Thoracic aorta (tissue), 2 donors: Measurements from ENCODE around the gene CNTNAP2. TPM values are rescaled to one million over a fixed set of nuclear protein-coding genes. Genes with fewer than 3 reads are reported as not detected.

Source experiments
- ATAC-seq: fragments of 150-250 bp; one replicate; pipeline ENCODE4 v1.8.0; 2017; ENCODE audit warnings: low read depth; ENCODE audit not compliant: insufficient number of reproducible peaks, low FRiP score
- DNase-seq: peaks from one replicate; pipeline ENCODE4 v3.0.0-alpha.2; 2020; ENCODE audit warnings: low spot score
- H3K27ac ChIP-seq, 2 donors: fragments of 200-600 bp; sonication (generic); 1 replicate in 1 of 2; 2 replicates in 1 of 2; pipeline ENCODE4 v1.5.1; 2016; ENCODE audit warnings: mild to moderate bottlenecking in 2 of 2, moderate library complexity in 2 of 2
- H3K27me3 ChIP-seq: fragments of 200-600 bp; sonication (generic); replicated peaks from 2 replicates; pipeline ENCODE4 v1.6.0; 2016; ENCODE audit warnings: mild to moderate bottlenecking; ENCODE audit not compliant: insufficient read depth
- H3K36me3 ChIP-seq: fragments of 200-600 bp; sonication (generic); one replicate; pipeline ENCODE4 v1.5.1; 2016
- H3K4me1 ChIP-seq, 2 donors: fragments of 200-600 bp; sonication (generic); 1 replicate in 1 of 2; 2 replicates in 1 of 2; pipeline versions ENCODE4 v1.5.1 to v1.6.0; 2016; ENCODE audit warnings: low read depth in 2 of 2, mild to moderate bottlenecking in 1 of 2; ENCODE audit not compliant: control insufficient read depth in 1 of 2
- H3K4me3 ChIP-seq: fragments of 200-600 bp; sonication (generic); 2 replicates; pipeline ENCODE4 v1.5.1; 2016; ENCODE audit warnings: mild to moderate bottlenecking
- H3K9me3 ChIP-seq: fragments of 200-600 bp; sonication (generic); 2 replicates; pipeline ENCODE4 v1.5.1; 2016
- total RNA-seq, 2 donors: library from RNA; depleted of rRNA; stranded (reverse); fragments of >200 nt; gene quantifications; one replicate each; pipeline versions ENCODE4 v1.1.0 to v1.2.3, GENCODE V29; 2016
- TF ChIP-seq, protein P1 (sequence below): fragments of 200-600 bp; sonication (generic); IDR thresholded peaks from one replicate; pipeline ENCODE4 v1.5.1; 2019; ENCODE audit warnings: antibody characterized with exemption

CNTNAP2 gene
- total RNA-seq, 2 donors from 2014 or later, result not detected

GRCh38 chr7:146262527-146262926, 145.9 kb downstream of the CNTNAP2 start:
- Histone ChIP-seq H3K9me3 (no peaks in the 10 kb centered on the region), H3K27ac (no peak overlapping the region), H3K4me3 (no peak overlapping the region), H3K27me3 (no peaks in the 10 kb centered on the region), H3K4me1 (no peaks in the 10 kb centered on the region), H3K36me3 (no peaks in the 10 kb centered on the region)
- DNase-seq (no peak), ATAC-seq (no peak)
- TF ChIP-seq, protein P1, sequence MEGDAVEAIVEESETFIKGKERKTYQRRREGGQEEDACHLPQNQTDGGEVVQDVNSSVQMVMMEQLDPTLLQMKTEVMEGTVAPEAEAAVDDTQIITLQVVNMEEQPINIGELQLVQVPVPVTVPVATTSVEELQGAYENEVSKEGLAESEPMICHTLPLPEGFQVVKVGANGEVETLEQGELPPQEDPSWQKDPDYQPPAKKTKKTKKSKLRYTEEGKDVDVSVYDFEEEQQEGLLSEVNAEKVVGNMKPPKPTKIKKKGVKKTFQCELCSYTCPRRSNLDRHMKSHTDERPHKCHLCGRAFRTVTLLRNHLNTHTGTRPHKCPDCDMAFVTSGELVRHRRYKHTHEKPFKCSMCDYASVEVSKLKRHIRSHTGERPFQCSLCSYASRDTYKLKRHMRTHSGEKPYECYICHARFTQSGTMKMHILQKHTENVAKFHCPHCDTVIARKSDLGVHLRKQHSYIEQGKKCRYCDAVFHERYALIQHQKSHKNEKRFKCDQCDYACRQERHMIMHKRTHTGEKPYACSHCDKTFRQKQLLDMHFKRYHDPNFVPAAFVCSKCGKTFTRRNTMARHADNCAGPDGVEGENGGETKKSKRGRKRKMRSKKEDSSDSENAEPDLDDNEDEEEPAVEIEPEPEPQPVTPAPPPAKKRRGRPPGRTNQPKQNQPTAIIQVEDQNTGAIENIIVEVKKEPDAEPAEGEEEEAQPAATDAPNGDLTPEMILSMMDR, result no peak

DNA sequence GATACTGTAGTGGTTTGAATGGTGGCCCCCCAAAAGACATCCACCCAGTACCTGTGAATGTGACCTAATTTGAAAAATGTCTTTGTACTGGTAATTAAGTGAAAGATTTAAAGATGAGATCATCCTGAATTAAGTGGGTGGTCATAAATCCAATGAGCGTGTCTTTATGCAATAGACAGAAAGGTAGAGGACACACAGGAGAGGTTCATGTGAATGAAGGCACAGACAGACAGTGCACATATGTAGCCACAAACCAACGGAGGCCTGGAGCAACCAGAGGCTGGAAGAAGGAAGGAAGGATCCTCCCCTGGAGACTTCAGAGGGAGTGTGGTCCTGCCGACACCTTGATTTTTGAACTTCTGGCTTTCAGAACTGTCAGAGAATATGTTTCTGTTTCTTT, 160.3 kb downstream of the CNTNAP2 start:
- H3K27ac ChIP-seq, result no peak overlapping the region
- no peak overlapping the region for H3K4me3 ChIP-seq
- H3K9me3 ChIP-seq, result no peaks in the 10 kb centered on the region
- no peak for ATAC-seq
- TF ChIP-seq, protein P1, result no peak
- H3K27me3 ChIP-seq, result no peaks in the 10 kb centered on the region
- H3K4me1 ChIP-seq, result no peaks in the 10 kb centered on the region
- no peaks in the 10 kb centered on the region for H3K36me3 ChIP-seq
- DNase-seq, result no peak

DNA sequence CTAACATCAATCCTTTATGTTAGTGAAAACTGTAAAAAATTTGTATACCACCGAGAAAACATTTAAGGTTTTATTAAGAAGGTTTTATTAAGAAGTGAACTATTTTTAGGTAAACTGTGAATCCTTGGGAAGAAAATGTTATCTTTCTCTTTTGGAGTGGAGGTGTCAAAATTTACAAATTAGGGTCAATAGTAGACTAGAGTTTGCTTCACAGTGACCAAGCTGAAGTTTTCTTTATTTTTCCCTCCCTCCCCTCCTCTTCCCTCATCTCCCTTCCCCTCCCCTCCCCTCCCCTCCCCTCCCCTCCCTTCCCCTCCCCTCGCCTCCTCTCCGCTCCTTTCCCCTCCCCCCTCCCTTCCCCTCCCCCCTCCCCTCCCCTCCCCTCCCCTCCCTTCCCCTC, 168.8 kb downstream of the CNTNAP2 start:
- DNase-seq, result no peak
- no peaks in the 10 kb centered on the region for H3K36me3 ChIP-seq
- TF ChIP-seq, protein P1, result no peak
- H3K4me3 ChIP-seq, result no peak overlapping the region
- ATAC-seq, result no peak
- no peak overlapping the region for H3K27ac ChIP-seq
- no peaks in the 10 kb centered on the region for H3K4me1 ChIP-seq
- no peaks in the 10 kb centered on the region for H3K27me3 ChIP-seq
- no peaks in the 10 kb centered on the region for H3K9me3 ChIP-seq

GRCh38 chr7:146290746-146291145, 174.1 kb downstream of the CNTNAP2 start:
- ATAC-seq (no peak), DNase-seq (no peak)
- no peaks in the 10 kb centered on the region for H3K27me3 ChIP-seq
- H3K27ac ChIP-seq, result no peak overlapping the region
- TF ChIP-seq, protein P1, result no peak
- no peaks in the 10 kb centered on the region for H3K9me3 ChIP-seq
- H3K4me3 ChIP-seq, result no peak overlapping the region
- no peaks in the 10 kb centered on the region for H3K4me1 ChIP-seq
- H3K36me3 ChIP-seq, result no peaks in the 10 kb centered on the region

- Histone ChIP-seq H3K9me3 (no peaks in the 10 kb centered on the region), H3K27ac (no peak overlapping the region), H3K4me1 (no peaks in the 10 kb centered on the region), H3K4me3 (no peak overlapping the region), H3K36me3 (no peaks in the 10 kb centered on the region), H3K27me3 (no peaks in the 10 kb centered on the region)
- no peak for ATAC-seq
- TF ChIP-seq, protein P1, result no peak
- DNase-seq, result no peak
Observed at GRCh38 chr7:146291900-146292299, 175.3 kb downstream of the CNTNAP2 start.
